Rectal smooth muscle tissue (tissue), 1 donor: ENCODE data around the gene TK2.
"Not testable (repeated sequence)": the region's sequence is repeated elsewhere in the genome, so short reads cannot be mapped to it uniquely, and the experiment has no call there.

ENCODE experiments used
- H3K27ac ChIP-seq: one replicate; pipeline ENCODE4 v1.7.0; 2013; ENCODE audit warnings: low read depth, low read length, inconsistent platforms
- H3K27me3 ChIP-seq: one replicate; pipeline ENCODE4 v1.7.0; 2013; ENCODE audit warnings: low read length; ENCODE audit not compliant: control insufficient read depth, insufficient read depth
- H3K36me3 ChIP-seq: one replicate; pipeline ENCODE4 v1.7.0; 2013; ENCODE audit warnings: low read length; ENCODE audit not compliant: control insufficient read depth, insufficient read depth
- H3K4me1 ChIP-seq: one replicate; pipeline ENCODE4 v1.7.0; 2013; ENCODE audit warnings: low read length; ENCODE audit not compliant: control insufficient read depth, insufficient read depth
- H3K4me3 ChIP-seq: one replicate; pipeline ENCODE4 v1.7.0; 2013; ENCODE audit warnings: low read length
- H3K9ac ChIP-seq: one replicate; pipeline ENCODE4 v1.7.0; 2013; ENCODE audit warnings: low read length

Gene TK2

DNA sequence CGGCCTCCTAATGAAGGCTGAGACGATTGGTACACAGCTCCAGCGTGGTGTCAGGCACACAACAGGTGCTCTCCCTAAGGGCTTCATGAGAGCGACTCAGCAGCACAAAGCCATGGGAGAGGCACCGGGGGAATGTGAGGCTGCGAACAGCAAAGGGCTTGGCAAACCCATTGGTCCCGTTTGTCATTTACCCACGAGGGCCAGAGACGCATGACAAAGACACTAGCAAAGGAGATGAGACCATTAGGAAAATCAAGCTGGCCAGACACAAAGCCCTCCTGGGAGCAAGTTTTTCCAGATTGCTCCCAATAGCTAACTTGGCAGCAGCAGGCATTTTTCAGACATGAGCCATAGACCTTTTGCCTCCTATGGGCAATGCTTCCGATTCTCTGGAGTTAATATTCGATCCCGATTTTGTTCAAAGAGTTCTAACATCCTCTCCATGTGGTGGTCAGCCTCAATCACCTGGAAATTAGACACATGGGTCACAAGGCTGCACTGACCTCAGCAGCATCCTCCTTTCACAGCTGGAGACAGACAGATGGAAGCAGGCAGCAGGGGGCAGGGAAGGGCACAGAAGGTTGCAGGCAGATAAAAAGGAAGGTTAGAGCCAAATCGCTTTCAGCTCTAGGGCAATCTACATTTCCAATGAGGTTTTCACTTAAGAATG is 38.2 kb downstream of the TK2 start:
- no peaks in the 10 kb centered on the region for H3K36me3 ChIP-seq
- no peak overlapping the region for H3K9ac ChIP-seq
- H3K27ac ChIP-seq: no peak overlapping the region
- H3K4me1 ChIP-seq: peaks cover 12% of the 10 kb centered on the region
- H3K4me3 ChIP-seq: no peak overlapping the region
- H3K27me3 ChIP-seq: no peaks in the 10 kb centered on the region

DNA sequence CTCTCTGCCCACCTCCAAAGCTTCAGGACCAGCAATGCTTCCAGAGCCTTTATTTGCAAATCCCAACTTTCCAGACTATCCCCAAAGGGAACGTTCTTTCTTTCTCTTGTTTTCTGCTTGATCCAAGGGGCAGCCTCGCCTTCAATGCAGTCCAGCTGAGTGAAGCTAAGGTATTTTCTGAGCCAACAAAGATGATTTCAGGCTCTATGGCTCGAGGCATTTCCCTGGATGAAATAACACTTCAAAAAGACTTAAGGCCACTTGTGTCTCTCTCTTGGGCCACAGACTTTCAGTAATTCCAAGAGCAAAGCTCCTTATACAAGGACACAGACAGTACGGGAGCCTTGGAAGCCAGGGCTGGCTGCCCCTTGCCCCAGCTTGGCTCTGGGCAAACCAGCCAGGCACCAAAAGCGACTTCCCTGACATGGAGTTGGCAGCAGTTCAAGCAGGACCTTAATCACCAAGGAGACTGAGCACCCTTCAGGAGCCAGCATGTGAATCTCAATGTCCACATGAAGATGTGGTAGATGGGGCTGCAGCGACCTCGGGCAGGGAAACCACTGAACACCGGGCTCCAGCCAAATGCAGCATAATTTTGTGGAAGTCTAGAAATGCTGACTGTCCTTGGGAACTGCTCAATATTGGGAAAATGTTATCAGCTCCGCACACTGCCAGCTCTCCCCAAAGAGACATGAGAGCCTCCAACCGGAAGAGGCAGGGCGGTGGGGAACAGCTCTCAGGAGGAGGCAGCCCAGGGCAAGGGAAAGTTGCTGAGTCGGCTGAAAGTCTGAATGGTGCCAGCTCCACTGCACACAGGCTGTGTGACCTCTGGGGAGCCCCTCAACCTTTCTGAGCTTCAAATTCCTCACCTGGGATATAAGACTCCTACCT is 39.0 kb downstream of the TK2 start:
- H3K36me3 ChIP-seq: no peaks in the 10 kb centered on the region
- peaks cover 7% of the 10 kb centered on the region for H3K4me1 ChIP-seq
- H3K9ac ChIP-seq: no peak overlapping the region
- no peaks in the 10 kb centered on the region for H3K27me3 ChIP-seq
- no peak overlapping the region for H3K27ac ChIP-seq
- H3K4me3 ChIP-seq: no peak overlapping the region

DNA sequence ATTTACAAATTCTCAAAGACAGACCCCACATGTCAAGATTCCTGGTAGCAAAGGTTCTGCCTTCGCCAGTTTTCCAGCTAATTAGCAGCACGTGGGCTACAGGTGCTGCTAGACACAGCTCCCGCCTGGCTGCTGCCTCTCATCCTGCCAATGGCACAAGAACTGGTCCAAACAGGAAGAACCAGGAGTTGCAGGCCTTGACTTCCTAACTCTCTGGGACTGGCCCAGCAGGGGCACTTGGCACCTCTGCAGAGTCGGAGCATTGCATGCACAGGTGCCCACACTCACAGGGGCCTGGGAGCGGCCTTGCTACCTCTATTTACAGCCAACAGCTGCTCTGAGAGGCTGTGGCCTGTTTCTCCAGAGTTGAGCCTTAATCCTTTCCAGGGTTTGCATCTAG is 39.6 kb downstream of the TK2 start:
- no peak overlapping the region for H3K27ac ChIP-seq
- no peak overlapping the region for H3K9ac ChIP-seq
- H3K4me1 ChIP-seq: peaks cover 7% of the 10 kb centered on the region
- H3K27me3 ChIP-seq: no peaks in the 10 kb centered on the region
- H3K36me3 ChIP-seq: no peaks in the 10 kb centered on the region
- H3K4me3 ChIP-seq: no peak overlapping the region

DNA sequence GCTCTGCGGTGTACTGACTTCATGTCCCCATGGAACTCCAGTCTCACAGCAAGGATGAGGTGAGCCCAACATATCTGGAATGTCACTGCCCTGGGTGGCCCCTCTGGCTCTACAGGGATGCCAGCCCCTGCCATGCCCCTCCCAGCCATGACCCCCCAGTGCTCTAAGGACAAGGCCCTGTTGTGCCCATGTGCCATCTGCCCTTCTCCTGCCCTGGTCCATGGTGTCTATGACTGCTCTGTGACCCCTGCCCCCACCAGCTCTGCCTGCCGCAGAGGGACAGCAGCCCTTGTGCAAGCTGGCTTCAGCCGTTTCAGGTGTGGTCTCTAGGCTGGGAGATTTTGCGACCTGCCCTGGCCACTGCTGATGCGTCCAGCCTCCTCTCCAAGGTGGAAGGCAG is 40.3 kb downstream of the TK2 start:
- Histone ChIP-seq H3K4me1 (peaks cover 7% of the 10 kb centered on the region), H3K36me3 (no peaks in the 10 kb centered on the region), H3K4me3 (no peak overlapping the region), H3K27me3 (no peaks in the 10 kb centered on the region), H3K9ac (no peak overlapping the region), H3K27ac (no peak overlapping the region)

DNA sequence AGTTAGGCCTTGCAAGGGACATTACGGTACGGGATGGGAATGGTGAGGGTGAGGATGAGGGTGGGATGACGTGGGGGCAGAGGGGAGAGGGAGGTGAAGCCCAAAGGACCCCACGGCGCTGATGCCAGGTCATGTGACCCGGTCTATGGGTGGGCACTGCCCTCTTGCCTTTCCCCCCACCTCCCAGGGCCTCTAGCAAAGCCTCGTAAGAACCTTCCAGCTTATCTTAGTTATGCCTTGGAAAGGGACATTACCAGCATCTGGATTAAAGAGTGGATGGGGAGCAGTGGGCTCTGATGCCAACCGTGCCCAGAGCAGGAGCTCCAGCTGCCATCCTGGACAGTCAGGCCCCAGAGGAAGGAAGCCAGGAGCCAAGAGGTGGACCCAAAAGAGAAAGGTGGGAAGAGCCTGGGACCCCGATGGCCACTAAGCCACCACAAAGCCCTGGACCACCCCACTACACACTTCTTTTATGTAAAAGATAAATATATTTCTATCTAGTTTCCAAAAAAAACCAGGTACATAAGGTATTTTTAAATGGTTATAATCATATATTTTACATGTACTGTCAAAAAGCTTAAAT is 40.9 kb downstream of the TK2 start:
- H3K27me3 ChIP-seq: no peaks in the 10 kb centered on the region
- H3K36me3 ChIP-seq: no peaks in the 10 kb centered on the region
- no peak overlapping the region for H3K9ac ChIP-seq
- peaks cover 7% of the 10 kb centered on the region for H3K4me1 ChIP-seq
- H3K4me3 ChIP-seq: no peak overlapping the region
- no peak overlapping the region for H3K27ac ChIP-seq

DNA sequence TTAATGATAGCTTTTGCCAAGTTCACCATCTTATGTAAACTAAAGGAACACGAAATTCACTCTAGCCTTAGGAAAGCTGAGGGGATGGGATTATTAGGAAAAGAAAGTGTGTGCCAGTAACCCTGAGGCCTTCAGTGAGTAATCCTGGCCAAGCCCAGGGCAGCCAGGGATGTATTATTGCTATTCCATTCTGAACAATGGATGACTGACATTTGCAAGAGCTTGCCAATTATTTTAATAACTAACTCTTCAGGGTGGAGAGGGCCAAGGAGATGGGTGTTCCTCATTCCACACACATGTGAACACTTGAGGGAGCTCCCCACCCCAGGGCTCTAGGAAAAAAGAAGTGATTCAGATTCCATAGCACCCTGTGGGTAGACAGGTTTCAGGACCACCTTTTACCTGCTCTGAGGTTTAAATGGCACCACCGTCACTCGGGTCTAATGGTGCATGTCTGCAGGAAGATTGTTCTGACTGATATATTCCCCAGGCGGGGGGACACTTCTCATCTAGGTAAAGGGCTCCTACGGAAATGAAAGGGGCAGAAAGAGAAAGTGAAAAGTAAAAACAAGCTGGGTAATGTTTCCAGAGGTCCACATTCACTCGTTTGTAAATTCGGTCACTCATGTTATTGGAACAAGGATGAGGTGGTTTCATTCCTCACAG is 41.5 kb downstream of the TK2 start:
- Histone ChIP-seq H3K9ac (no peak overlapping the region), H3K36me3 (no peaks in the 10 kb centered on the region), H3K27me3 (no peaks in the 10 kb centered on the region), H3K4me1 (peaks cover 7% of the 10 kb centered on the region), H3K27ac (no peak overlapping the region), H3K4me3 (no peak overlapping the region)

DNA sequence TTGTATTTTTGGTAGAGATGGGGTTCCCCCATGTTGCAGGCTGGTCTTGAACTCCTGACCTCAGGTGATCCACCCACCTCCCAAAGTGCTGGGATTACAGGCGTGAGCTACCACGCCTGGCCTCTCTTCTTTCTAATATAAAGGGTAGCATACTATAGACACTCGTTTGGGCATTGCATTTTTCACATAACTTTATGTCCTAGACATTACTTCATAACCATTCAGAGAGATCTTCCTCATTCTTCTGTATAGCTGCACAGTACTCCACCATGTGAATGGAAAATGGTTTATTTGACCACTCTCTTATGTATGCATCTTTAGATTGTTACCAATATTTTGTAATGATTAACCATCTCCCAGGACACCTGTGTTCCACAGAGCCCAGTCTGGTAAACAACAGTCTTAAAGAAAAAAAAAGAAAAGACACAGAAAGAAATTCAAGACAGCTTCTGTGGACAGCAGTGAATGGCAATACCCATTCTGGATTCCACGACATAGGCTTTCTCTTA is 42.1 kb downstream of the TK2 start:
- no peak overlapping the region for H3K9ac ChIP-seq
- no peak overlapping the region for H3K27ac ChIP-seq

DNA sequence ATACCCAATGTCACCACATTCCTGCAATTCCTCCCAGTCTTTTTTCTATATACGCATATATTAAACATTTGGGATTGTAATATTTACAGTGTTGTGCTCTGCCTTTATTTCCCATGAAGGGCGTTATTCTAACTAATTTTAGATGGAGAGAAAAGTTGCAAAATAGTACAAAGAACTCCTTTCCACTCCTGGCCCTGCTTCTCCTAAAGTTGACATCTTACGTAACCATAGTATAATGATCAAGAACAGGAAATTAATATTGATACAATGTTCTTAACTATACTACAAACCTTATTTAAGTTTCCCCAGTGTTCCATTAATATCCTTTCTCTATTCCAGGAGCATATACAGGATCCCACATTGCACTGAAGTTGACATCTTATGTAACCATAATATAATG is 46.3 kb downstream of the TK2 start:
- Histone ChIP-seq H3K9ac (no peak overlapping the region), H3K4me3 (no peak overlapping the region), H3K27me3 (no peaks in the 10 kb centered on the region), H3K4me1 (no peaks in the 10 kb centered on the region), H3K27ac (no peak overlapping the region), H3K36me3 (no peaks in the 10 kb centered on the region)

More for the DNA sequence above, 42.1 kb downstream of the TK2 start:
- no peaks in the 10 kb centered on the region for H3K36me3 ChIP-seq
- H3K27me3 ChIP-seq: no peaks in the 10 kb centered on the region
- H3K4me3 ChIP-seq: no peak overlapping the region
- H3K4me1 ChIP-seq: peaks cover 7% of the 10 kb centered on the region

DNA sequence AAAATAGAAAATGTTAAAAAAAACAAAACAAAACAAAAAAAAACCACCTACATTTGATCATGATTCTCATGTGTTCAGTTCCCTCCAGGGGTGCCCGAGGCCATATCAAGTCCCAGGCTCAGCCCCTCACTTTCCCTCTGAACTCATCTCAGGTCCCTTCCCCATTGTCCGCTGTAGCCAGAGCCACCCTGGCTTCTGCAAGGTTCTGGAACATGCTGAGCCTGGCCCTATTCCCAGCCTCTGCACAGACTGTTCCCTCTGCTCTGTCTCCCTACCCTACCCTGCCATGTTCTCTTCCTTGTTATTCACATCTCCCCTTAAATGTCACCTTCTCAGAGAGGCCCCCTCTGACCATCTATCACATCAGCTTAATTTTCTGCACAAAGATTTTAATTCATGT is 46.9 kb downstream of the TK2 start:
- Histone ChIP-seq H3K4me3 (no peak overlapping the region), H3K27me3 (no peaks in the 10 kb centered on the region), H3K36me3 (no peaks in the 10 kb centered on the region), H3K9ac (no peak overlapping the region), H3K27ac (no peak overlapping the region), H3K4me1 (no peaks in the 10 kb centered on the region)

DNA sequence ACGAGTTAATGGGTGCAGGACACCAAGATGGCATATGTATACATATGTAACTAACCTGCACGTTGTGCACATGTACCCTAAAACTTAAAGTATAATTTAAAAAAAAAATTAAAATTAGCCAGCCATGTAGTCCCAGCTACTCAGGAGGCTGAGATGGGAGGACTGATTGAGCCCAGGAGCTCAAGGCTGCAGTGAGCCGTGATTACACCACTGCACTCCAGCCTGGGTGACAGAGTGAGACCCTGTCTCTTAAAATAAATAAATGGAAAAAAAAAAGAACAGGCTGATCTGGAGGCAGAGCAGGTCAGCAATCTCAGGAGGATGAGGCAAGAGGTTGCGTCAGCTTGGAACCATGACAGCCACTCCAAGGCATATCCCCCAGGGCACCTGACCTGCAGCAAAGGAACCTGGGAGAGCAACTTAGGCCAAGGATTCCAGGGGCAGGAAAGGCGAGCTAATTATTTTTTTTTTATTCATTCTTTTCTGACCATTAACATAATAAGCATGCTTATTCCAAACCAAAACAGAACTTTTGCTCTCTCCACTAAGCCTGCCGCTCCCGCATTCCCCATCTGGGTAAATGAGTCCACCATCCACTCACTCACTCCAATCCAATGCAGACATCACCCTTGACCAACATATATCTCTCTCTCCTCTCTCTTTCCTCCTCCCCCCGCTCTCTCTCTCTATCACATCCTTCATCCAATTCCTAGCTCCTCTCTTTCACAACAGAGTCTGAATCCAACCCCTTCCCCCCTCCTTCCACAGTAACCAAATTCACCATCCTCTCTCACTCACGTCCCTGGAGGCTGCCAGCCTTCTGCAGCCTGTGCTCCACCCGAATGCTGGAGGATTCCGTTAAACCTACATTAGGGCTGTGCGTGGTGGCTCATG is 47.7 kb downstream of the TK2 start:
- Histone ChIP-seq H3K9ac (no peak overlapping the region), H3K36me3 (no peaks in the 10 kb centered on the region), H3K27ac (no peak overlapping the region), H3K4me3 (no peak overlapping the region), H3K4me1 (no peaks in the 10 kb centered on the region), H3K27me3 (no peaks in the 10 kb centered on the region)

DNA sequence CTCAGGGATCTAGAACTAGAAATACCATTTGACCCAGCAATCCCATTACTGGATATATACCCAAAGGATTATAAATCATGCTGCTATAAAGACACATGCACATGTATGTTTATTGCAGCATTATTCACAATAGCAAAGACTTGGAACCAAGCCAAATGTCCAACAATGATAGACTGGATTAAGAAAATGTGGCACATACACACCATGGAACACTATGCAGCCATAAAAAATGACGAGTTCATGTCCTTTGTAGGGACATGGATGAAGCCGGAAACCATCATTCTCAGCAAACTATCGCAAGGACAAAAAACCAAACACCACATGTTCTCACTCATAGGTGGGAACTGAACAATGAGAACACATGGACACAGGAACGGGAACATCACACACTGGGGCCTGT is 48.4 kb downstream of the TK2 start:
- not testable (repeated sequence) for H3K36me3 ChIP-seq, H3K9ac ChIP-seq, H3K4me1 ChIP-seq, H3K4me3 ChIP-seq, H3K27me3 ChIP-seq, H3K27ac ChIP-seq
